Inferior parietal cortex (tissue), 1 donor: ENCODE results near the gene WDR38.
A peak's percentile ranks its signal among the peaks of the same experiment; 100 is the strongest.

ENCODE experiments used
- DNase-seq: peaks from one replicate; pipeline ENCODE4 v3.0.0-alpha.2; 2016; ENCODE audit errors: extremely low spot score

The WDR38 gene

DNA sequence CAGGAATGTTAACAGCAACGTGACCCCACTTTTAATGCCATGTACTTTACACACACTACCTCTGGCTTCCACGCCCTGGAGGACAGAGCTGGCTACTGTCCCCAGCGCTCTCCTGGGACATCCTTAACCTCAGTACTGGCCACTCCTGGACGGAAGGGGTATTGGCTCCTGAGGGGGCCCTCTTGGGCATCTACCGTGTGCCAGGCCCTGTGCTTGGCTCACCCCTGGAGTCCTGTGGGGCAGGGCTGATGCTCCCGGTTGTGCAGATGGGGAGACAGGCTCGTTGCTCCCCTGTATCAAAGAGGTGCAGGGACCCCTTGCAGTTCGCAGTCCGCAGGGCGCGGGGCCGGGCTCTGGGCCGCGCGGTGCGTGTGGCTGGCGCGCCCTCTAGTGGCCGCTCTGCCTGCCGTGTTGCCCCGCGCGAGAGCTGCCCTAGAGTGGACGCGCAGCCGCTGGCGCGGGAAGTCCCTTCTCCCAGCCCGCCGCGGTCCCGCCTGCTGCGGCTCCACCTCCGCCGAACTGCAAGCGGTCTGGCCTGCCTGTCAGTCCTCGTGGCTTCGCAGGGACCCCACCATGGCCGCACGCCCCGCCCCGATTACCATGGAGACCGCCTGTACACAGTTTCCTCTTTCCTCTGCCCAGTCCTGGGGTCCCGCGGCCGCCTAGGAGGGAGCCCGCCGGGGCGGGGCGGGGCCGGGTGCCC, at the start of gene WDR38:
WDR38 (plus strand) TSS at position 632 of the 703 bp plus-strand sequence. CDS start 72 bp downstream, outside the sequence.
- peak; percentile 73 for DNase-seq

DNA sequence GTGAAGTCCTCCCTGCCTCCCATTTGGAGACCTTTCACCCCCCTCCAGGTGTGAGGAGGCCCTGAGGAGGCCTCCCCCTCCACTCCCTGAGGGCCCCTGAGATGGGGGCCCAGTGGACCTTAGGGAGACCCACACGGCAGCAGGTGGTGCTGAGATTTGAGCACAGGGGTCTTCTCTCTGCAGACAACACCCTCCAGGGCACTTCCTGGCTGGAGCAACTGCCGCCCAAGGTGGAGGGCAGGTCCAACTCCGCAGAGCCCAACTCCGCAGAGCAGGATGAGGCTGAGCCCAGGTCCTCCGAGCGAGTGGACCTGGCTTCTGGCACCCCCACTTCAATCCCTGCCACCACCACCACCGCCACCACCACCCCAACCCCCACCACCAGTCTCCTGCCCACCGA, 49.3 kb upstream of the WDR38 start:
- DNase-seq: no peak

DNA sequence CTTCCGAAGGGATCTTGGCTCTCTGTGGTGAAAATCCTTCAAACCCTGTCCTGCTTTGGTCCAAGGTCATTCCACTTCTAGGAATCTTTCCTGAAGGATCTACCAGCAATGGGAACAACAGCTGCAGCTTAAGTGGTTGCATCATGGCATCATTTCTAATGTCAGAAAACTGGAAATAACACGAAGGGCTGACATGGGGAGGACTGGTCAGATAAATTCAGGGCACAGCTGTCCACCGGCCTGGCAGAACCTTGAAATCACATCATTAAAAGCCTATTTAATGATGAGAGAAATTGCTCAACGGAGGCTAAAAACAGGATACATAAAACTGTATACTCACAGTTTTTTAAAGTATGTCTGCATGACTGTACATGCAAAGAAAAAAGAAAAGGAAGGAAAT, 48.1 kb upstream of the WDR38 start:
- DNase-seq: no peak

DNA sequence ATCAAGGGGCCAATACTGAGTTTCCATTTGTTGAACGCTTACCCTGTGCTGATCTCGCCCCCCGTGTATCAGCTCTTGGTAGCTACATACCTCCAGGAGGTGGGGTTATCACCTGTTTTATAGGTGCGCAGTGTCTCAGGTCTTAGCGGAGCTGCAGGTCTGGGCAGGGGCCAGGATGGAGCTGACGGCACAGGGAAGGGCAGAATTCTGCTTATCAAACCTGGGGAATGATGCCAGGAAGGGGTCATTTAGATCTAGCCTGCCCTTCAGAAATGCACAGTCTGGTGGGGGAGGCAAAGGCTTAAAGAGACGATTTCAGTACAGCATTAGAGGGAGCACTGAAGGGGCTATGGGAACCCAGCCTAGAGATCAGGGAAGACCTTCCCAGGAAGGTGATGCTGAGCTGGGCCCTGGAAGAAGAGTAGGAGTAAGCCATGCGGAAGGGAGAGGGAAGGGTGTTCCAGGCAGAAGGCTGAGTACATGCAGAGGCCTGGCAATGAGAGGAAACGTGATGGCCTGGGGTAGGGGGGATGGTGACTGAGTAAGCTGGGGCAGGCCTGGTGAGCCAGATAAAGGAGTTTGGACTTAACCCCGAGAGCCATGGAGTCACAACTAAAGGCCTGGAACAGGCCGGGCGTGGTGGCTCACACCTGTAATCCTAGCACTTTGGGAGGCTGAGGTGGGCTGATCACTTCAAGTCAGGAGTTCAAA, 44.9 kb upstream of the WDR38 start:
- no peak for DNase-seq

DNA sequence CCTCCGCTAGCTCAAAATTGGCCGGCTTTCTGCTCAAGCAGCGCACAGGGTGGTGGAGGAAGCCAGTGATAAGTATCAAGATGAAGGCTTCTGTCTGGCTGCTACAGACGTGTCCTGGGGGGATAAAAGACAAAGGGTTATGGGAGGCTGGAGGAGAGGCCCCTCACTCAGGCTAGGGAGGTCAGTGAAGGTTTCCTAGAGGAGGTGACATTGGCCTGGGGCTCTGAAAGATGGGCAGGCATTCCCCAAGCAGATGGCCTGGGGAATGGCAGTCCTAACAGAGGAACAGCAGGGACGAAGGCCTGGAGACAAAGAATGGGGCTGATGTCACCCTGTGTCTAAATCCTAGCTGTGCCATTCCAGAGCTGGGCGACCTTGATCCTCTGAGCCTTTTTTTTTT, 44.0 kb upstream of the WDR38 start:
- no peak for DNase-seq

GRCh38 chr9:124809741-124810500, 43.3 kb upstream of the WDR38 start:
- DNase-seq: no peak

- DNase-seq: no peak
Observed at GRCh38 chr9:124810663-124811355, 42.5 kb upstream of the WDR38 start.

- no peak for DNase-seq
Observed at GRCh38 chr9:124812441-124812876, 40.8 kb upstream of the WDR38 start.

DNA sequence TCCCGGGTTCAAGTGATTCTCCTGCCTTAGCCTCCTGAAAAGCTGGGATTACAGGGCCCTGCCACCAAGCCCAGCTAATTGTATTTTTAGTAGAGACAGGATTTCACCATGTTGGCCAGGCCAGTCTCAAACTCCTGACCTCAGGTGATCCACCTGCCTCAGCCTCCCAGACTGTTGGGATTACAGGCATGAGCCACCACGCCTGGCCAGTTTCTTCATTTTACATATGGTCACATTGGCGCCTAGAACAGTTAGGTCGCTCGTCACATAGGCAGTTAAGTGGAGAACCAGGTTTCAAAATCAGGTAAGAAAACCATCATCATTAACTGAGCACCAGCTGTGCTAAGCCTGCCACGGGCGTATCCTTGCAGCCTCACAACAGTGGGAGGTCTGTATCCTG, 40.2 kb upstream of the WDR38 start:
- DNase-seq: no peak

- no peak for DNase-seq
Observed at GRCh38 chr9:124813501-124814163, 39.6 kb upstream of the WDR38 start.

DNA sequence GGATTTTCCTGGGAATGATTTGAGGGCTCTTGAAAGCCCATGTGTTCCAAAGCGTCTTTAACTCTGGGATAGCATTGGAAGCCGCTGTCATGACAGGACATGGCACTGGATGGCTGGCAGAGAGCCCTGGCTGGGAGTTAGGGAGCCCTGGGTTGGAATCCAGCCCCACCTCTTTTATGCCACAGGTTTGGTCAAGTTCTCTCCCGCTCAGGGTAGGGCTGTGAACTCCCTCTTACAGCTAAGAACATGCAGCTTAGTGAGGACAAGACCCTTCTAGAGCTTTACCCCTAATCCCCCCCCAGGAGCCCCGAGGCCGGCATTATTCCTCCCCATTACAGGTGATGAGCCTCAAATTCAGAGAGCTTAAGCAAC, 39.1 kb upstream of the WDR38 start:
- DNase-seq: no peak

- DNase-seq: no peak
Observed at GRCh38 chr9:124815601-124816000, 37.7 kb upstream of the WDR38 start.

- no peak for DNase-seq
Observed at GRCh38 chr9:124818431-124819281, 34.6 kb upstream of the WDR38 start.

DNA sequence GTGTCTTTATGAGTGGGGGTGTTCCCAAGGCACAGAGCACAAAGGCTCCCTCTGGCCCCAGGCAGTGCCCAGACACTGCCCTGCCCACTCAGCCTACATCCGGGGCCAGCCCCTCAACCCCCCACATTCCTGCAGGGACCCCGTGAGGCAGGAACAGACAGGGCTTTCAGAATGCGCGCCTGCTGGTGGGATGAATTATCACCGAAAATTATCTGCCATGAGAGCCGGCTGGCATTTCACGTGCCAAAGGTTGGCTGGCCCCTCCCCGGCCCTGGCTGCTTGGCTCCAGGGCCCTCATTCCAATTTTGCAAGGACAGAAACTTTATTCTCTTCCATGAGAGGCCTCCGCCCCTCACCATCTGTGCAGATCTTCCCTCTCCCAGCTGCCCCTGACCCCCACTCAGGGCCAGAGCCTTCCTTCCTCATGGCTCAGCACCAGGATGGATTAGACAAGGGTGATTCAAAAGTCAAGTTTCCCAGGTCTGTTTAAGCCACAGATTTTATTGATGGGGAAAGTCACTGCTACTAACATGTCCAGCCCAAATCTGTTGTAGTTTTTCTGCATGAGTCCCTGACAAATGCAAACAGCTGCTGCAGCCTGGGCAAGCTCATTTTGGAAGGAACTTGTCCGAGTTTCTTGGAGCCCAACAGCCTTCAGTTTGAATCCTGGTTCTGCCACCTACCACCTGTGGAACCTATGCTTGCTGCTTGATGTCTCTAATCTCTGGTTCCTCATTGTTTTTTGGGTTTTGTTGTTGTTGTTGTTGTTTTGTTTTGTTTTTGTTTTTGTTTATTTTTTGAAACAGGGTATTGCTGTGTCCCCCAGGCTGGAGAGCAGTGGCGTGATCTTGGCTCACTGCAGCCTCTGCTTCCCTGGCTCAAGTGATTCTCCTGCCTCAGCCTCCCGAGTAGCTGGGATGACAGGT, 32.3 kb upstream of the WDR38 start:
- no peak for DNase-seq

DNA sequence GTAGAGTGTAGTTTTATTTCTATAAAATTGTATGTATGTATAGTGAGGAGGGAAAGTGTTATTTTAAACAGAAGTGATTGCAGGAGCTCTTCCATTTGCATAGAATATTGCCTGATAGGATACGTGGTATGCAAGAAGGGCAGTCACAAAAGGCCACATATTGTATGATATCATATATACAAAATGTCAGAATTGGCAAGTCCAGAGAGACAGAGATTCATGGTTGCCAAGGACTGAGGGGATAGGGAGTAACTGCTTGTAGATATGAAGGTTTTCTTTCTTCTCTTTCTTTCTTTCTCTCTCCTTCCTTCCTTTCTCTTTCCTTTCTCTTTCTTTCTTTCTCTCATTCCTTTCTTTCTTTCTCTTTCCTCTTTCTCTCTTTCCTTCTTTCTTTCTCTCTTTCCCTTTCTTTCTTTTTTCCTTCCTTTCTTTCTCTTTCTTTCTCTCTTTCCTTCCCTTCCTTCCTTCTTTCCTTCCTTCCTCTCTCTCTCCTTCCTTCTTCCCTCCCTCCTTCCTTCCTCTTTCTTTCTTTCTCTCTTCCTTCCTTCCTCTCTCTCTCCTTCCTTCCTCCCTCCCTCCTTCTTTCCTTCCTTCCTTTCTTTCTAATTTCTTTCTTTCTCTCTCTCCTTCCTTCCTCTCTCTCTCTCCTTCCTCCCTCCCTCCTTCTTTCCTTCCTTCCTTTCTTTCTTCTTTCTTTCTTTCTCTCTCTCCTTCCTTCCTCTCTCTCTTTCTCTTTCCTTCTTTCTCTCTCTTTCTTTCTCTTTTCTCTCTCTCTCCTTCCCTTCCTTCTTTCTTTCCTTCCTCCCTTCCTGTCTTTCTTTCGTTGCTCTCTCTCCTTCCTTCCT, 24.5 kb upstream of the WDR38 start:
- no peak for DNase-seq

DNA sequence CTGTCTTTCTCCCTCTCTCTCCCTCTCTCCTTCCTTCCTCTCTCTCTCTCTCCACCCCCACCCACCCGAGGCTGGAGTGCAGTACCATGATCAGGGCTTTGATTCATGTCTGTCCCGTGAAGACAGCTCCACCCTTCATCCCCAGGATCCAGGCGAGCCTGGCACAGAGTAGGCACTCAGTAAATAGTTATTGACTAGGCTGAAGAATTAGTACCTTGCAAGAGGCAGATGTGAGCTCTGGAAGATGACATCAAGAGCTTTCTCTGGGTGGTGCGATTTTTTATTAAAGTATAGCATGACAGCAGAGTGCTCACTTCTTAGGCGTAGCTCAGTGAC, 24.0 kb upstream of the WDR38 start:
- no peak for DNase-seq

- DNase-seq: no peak
Observed at GRCh38 chr9:124830593-124830992, 22.7 kb upstream of the WDR38 start.

GRCh38 chr9:124831642-124832364, 21.5 kb upstream of the WDR38 start:
- no peak for DNase-seq
